ENCODE measurements around the gene MYZAP.

- TF ChIP-seq CTCF (IDR thresholded peaks at IDR 0.05) = no peak
- TF ChIP-seq ZFX (IDR thresholded peaks at IDR 0.05; ENCODE audit: borderline replicate concordance) = no peak
Observed at GRCh38 chr15:57646087-57646486, 54.4 kb downstream of the MYZAP start.

Measured in 22Rv1 (cell line).